ENCODE data around the gene CAMSAP1.

CAMSAP1 gene

DNA sequence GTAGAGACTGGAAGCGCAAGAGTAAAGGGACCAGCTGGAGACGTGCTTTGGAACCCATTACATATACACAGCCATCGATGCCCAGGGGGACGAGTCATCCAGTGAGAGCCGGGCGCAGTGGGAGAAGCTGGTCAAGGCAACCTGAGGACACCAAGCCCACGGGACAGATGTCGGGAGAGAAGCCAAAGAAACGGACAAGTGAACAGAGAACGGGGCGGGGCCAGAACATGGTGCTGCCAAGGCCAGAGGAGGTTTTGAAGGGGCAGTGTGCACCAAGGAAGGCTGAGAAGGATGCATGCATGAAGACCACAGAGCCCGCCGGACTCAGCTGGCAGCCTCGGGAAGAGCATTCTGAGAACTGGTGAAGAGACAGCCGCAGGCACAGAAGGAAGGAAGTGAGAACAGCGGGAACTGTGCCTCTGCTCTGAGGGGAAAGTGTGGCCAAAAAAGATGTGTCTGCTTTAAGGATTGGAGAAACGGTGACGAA lies 20.3 kb downstream of the CAMSAP1 start (continued):
- TF ChIP-seq GFI1B (tag by site-specific recombination; IDR thresholded peaks at IDR 0.05) (no peak), ZNF394 (tag by site-specific recombination; IDR thresholded peaks at IDR 0.05; ENCODE audit: borderline replicate concordance) (peak; percentile 47; the same call in 1 of the 2 replicates), ZNF600 (tag by site-specific recombination; IDR thresholded peaks at IDR 0.05) (peak; percentile 22; the same call in 1 of the 2 replicates), ZNF341 (tag by site-specific recombination; IDR thresholded peaks at IDR 0.05; ENCODE audit: low read depth) (no peak)
- TF ChIP-seq, protein P1, sequence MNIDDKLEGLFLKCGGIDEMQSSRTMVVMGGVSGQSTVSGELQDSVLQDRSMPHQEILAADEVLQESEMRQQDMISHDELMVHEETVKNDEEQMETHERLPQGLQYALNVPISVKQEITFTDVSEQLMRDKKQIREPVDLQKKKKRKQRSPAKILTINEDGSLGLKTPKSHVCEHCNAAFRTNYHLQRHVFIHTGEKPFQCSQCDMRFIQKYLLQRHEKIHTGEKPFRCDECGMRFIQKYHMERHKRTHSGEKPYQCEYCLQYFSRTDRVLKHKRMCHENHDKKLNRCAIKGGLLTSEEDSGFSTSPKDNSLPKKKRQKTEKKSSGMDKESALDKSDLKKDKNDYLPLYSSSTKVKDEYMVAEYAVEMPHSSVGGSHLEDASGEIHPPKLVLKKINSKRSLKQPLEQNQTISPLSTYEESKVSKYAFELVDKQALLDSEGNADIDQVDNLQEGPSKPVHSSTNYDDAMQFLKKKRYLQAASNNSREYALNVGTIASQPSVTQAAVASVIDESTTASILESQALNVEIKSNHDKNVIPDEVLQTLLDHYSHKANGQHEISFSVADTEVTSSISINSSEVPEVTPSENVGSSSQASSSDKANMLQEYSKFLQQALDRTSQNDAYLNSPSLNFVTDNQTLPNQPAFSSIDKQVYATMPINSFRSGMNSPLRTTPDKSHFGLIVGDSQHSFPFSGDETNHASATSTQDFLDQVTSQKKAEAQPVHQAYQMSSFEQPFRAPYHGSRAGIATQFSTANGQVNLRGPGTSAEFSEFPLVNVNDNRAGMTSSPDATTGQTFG (tag by site-specific recombination; IDR thresholded peaks at IDR 0.05; ENCODE audit: borderline replicate concordance), result no peak
- TF ChIP-seq, protein P2, sequence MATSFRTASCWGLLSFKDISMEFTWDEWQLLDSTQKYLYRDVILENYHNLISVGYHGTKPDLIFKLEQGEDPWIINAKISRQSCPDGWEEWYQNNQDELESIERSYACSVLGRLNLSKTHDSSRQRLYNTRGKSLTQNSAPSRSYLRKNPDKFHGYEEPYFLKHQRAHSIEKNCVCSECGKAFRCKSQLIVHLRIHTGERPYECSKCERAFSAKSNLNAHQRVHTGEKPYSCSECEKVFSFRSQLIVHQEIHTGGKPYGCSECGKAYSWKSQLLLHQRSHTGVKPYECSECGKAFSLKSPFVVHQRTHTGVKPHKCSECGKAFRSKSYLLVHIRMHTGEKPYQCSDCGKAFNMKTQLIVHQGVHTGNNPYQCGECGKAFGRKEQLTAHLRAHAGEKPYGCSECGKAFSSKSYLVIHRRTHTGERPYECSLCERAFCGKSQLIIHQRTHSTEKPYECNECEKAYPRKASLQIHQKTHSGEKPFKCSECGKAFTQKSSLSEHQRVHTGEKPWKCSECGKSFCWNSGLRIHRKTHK (tag by site-specific recombination; IDR thresholded peaks at IDR 0.05), result no peak

DNA sequence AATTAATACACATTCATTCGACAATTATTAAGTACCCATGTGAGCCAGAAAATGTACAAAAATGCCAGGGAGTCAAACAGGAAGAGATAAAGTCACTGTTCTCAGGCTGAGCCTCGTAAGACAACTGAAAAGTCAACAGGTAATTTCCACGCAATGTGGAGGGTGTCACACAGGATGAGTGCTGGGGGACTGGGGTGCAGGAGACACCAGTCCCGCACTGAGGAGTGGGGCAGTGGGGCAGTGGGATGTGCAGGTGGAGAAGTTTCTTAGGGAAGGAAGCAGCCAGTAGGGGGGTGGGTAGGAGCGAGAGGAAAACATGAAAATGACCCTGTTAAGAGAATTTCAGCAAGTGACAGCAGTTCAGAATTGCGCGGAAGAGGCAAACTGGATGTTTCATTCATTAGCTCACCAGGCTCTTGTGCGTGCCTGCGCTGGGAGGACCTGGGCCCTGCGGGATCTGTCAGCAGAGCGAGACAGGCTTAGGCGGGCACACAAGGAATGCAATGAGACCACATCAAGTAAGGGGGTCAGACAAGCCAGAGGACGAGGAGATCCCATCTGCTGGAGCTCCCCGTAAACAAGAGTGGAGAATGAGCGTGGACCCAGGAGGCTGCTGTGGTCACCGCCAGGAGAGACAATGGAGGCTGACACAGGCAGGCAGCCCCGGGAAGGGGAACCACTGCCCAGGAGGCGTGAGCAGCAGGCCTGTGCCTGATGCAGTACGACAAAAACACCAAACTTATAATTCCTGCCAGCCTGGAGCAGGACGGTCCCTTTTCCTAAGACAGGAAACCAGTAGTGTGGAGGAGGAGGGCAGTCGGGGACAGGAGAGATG lies 21.0 kb downstream of the CAMSAP1 start:
- no peaks in the 10 kb centered on the region for H3K9me3 ChIP-seq (ENCODE audit: control insufficient read depth, insufficient read depth, low read depth, low read length)
- H3K4me3 ChIP-seq (ENCODE audit: low read depth, low read length), result no peak overlapping the region
- POLR2A ChIA-PET, result interaction anchor here (0.6 to 1.0 kb wide), 2 partner anchors 8 to 627 kb away, joined by 3 to 4 read pairs; no protein-coding TSS in a partner anchor
- peaks cover 8% of the 10 kb centered on the region for H3K4me1 ChIP-seq (ENCODE audit: control insufficient read depth, insufficient read depth, low read length)
- CTCF ChIA-PET, result interaction anchor here (0.9 to 1.2 kb wide), 3 partner anchors 8 to 28 kb away, joined by 3 read pairs; no protein-coding TSS in a partner anchor
- TF ChIP-seq SCRT1 (tag by site-specific recombination; IDR thresholded peaks at IDR 0.05; ENCODE audit: borderline replicate concordance) (0 out of 2 replicates have a peak, but pooled peaks have one; percentile 34), SCRT2 (tag by site-specific recombination; IDR thresholded peaks at IDR 0.05) (peak; percentile 77; the same call in 1 of the 2 replicates), ZNF510 (tag by site-specific recombination; IDR thresholded peaks at IDR 0.05; ENCODE audit: insufficient replicate concordance) (no peak)
- no peak overlapping the region for H3K27ac ChIP-seq (ENCODE audit: extremely low read depth, low read depth, low read length)
- H3K36me3 ChIP-seq (ENCODE audit: control insufficient read depth in 2 of 2, insufficient read depth in 1 of 2, low read length in 2 of 2), result peaks cover 0 to 9% of the 10 kb centered on the region in 2 experiments; a peak in 1 of 3 replicates

DNA sequence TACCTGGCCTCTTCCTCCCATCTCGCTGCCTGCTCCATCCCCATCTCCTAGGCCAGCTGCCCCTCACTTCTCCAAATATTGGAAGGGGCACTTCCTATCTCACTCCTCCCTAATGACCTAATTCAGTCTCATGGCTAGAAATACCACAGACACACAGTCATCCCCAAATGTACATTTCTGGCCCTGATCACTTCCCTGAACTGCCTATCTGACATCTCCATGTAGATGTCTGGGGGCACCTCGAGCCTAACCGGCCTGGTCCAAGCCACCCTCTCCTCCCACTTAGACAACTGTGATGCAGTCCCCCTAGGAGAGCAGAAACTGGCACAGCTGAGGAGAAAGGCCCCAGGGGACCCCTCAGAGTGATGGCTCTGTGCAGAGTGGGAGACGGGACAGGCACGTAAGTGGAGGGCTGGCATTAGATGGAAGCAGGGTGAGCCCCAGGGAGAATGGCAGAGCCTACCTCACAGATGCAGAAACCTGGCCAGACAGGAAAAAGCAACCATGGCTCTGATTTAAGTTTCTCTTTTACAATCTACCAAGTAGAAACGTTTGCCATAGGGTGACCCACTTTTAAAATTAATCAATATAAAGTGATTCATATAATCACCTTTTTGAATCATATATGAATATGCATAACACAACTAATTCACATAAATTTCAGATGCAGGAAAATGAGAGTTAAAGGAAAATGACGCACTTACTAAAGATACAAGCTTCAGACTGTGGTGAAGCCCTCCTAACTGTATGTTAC lies 22.1 kb downstream of the CAMSAP1 start:
- Histone ChIP-seq H3K36me3 (ENCODE audit: control insufficient read depth in 2 of 2, insufficient read depth in 1 of 2, low read length in 2 of 2) (peaks cover 0 to 10% of the 10 kb centered on the region in 2 experiments; a peak in 2 of 3 replicates), H3K4me1 (ENCODE audit: control insufficient read depth, insufficient read depth, low read length) (peaks cover 8% of the 10 kb centered on the region), H3K9me3 (ENCODE audit: control insufficient read depth, insufficient read depth, low read depth, low read length) (no peaks in the 10 kb centered on the region), H3K4me3 (ENCODE audit: low read depth, low read length) (no peak overlapping the region), H3K27ac (ENCODE audit: extremely low read depth, low read depth, low read length) (no peak overlapping the region)
- ChIA-PET CTCF (interaction anchor here (1.1 to 1.3 kb wide), 2 partner anchors 19 to 21 kb away, joined by 4 to 6 read pairs; no protein-coding TSS in a partner anchor), POLR2A (no interaction called here)
- no peak for TF ChIP-seq ZNF658 (tag by site-specific recombination; IDR thresholded peaks at IDR 0.05)
- no peak; the same call in 1 of the 2 replicates for TF ChIP-seq KLF1 (tag by site-specific recombination; IDR thresholded peaks at IDR 0.05)
- no peak for TF ChIP-seq ZNF184 (tag by site-specific recombination; IDR thresholded peaks at IDR 0.05)
- no peak for TF ChIP-seq ZNF423 (tag by site-specific recombination; IDR thresholded peaks at IDR 0.05)
- no peak for TF ChIP-seq ZNF664 (tag by site-specific recombination; IDR thresholded peaks at IDR 0.05)
- TF ChIP-seq ZNF624 (tag by site-specific recombination; IDR thresholded peaks at IDR 0.05), result no peak
- no peak for TF ChIP-seq TRIM28 (IDR thresholded peaks at IDR 0.05; ENCODE audit: borderline replicate concordance, low read length)
- TF ChIP-seq, protein P3, sequence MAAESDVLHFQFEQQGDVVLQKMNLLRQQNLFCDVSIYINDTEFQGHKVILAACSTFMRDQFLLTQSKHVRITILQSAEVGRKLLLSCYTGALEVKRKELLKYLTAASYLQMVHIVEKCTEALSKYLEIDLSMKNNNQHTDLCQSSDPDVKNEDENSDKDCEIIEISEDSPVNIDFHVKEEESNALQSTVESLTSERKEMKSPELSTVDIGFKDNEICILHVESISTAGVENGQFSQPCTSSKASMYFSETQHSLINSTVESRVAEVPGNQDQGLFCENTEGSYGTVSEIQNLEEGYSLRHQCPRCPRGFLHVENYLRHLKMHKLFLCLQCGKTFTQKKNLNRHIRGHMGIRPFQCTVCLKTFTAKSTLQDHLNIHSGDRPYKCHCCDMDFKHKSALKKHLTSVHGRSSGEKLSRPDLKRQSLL (tag by site-specific recombination; IDR thresholded peaks at IDR 0.05), result no peak
- TF ChIP-seq, protein P4, sequence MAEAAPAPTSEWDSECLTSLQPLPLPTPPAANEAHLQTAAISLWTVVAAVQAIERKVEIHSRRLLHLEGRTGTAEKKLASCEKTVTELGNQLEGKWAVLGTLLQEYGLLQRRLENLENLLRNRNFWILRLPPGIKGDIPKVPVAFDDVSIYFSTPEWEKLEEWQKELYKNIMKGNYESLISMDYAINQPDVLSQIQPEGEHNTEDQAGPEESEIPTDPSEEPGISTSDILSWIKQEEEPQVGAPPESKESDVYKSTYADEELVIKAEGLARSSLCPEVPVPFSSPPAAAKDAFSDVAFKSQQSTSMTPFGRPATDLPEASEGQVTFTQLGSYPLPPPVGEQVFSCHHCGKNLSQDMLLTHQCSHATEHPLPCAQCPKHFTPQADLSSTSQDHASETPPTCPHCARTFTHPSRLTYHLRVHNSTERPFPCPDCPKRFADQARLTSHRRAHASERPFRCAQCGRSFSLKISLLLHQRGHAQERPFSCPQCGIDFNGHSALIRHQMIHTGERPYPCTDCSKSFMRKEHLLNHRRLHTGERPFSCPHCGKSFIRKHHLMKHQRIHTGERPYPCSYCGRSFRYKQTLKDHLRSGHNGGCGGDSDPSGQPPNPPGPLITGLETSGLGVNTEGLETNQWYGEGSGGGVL (tag by site-specific recombination; IDR thresholded peaks at IDR 0.05), result no peak
- no peak for TF ChIP-seq ZNF155 (tag by site-specific recombination; IDR thresholded peaks at IDR 0.05)
- TF ChIP-seq, protein P5, sequence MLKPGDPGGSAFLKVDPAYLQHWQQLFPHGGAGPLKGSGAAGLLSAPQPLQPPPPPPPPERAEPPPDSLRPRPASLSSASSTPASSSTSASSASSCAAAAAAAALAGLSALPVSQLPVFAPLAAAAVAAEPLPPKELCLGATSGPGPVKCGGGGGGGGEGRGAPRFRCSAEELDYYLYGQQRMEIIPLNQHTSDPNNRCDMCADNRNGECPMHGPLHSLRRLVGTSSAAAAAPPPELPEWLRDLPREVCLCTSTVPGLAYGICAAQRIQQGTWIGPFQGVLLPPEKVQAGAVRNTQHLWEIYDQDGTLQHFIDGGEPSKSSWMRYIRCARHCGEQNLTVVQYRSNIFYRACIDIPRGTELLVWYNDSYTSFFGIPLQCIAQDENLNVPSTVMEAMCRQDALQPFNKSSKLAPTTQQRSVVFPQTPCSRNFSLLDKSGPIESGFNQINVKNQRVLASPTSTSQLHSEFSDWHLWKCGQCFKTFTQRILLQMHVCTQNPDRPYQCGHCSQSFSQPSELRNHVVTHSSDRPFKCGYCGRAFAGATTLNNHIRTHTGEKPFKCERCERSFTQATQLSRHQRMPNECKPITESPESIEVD (tag by site-specific recombination; IDR thresholded peaks at IDR 0.05), result no peak
